ENCODE measurements around the gene SMYD2.

Gene SMYD2

DNA sequence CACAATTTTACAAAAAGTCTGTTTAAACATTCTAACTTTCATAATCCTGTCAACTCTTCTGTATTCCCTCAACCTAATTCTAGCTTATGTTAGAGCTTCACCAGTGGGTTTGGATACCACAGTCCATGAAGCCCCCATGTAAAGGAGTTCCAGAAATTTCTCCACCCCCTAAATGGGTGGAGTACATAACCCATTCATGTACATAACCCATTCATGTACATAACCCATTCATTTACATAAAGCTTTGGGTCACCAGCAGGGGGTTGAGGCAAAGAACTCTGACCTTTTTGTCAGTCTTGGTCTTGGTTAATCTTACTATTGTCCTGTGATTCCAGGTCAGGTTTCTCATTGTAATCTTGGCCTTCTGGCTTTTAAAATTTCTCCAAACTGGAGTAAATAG is 61.6 kb downstream of the SMYD2 start:
- no peaks in the 10 kb centered on the region for H3K4me1 ChIP-seq (ENCODE audit: insufficient read depth, poor library complexity, severe bottlenecking)
- H3K27me3 ChIP-seq (ENCODE audit: insufficient read depth, poor library complexity, severe bottlenecking) = no peaks in the 10 kb centered on the region
- H3K36me3 ChIP-seq (ENCODE audit: low read depth) = peaks cover 6% of the 10 kb centered on the region
- no peak for ATAC-seq (ENCODE audit: low read depth)
- no peak for DNase-seq (ENCODE audit: low spot score)
- no peaks in the 10 kb centered on the region for H3K9me3 ChIP-seq (ENCODE audit: severe bottlenecking)
- TF ChIP-seq, protein P1, sequence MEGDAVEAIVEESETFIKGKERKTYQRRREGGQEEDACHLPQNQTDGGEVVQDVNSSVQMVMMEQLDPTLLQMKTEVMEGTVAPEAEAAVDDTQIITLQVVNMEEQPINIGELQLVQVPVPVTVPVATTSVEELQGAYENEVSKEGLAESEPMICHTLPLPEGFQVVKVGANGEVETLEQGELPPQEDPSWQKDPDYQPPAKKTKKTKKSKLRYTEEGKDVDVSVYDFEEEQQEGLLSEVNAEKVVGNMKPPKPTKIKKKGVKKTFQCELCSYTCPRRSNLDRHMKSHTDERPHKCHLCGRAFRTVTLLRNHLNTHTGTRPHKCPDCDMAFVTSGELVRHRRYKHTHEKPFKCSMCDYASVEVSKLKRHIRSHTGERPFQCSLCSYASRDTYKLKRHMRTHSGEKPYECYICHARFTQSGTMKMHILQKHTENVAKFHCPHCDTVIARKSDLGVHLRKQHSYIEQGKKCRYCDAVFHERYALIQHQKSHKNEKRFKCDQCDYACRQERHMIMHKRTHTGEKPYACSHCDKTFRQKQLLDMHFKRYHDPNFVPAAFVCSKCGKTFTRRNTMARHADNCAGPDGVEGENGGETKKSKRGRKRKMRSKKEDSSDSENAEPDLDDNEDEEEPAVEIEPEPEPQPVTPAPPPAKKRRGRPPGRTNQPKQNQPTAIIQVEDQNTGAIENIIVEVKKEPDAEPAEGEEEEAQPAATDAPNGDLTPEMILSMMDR (IDR thresholded peaks at IDR 0.05; ENCODE audit: poor library complexity, severe bottlenecking) = no peak
- H3K4me3 ChIP-seq (ENCODE audit: severe bottlenecking) = no peak overlapping the region
- no peak overlapping the region for H3K27ac ChIP-seq (ENCODE audit: poor library complexity, severe bottlenecking)

DNA sequence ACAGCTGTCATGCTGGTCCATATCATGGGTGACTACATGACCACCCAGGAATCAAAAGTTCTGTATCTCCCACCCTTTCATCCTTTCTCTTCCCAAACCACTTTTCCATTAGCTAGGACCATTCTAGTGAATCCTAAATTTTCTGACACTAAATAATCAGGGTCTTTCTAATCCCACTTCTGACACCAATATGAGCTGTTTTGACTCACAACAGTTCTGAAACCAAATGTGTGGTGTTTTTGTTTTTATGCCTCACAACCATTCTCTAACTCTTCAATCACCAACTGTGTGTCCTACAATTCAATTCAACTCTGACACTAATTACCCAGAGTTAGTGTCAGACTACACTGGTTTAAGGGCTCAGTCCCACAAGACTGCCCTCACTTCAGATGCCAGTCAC is 63.9 kb downstream of the SMYD2 start:
- ATAC-seq (ENCODE audit: low read depth) (no peak), DNase-seq (ENCODE audit: low spot score) (no peak)
- Histone ChIP-seq H3K27ac (ENCODE audit: poor library complexity, severe bottlenecking) (no peak overlapping the region), H3K9me3 (ENCODE audit: severe bottlenecking) (no peaks in the 10 kb centered on the region), H3K4me1 (ENCODE audit: insufficient read depth, poor library complexity, severe bottlenecking) (no peaks in the 10 kb centered on the region), H3K36me3 (ENCODE audit: low read depth) (peaks cover 16% of the 10 kb centered on the region), H3K4me3 (ENCODE audit: severe bottlenecking) (no peak overlapping the region), H3K27me3 (ENCODE audit: insufficient read depth, poor library complexity, severe bottlenecking) (no peaks in the 10 kb centered on the region)
- TF ChIP-seq, protein P1 (IDR thresholded peaks at IDR 0.05; ENCODE audit: poor library complexity, severe bottlenecking) = no peak

GRCh38 chr1:214349008-214349407 is 68.0 kb downstream of the SMYD2 start:
- no peak for ATAC-seq (ENCODE audit: low read depth)
- H3K27ac ChIP-seq (ENCODE audit: poor library complexity, severe bottlenecking) = no peak overlapping the region

DNA sequence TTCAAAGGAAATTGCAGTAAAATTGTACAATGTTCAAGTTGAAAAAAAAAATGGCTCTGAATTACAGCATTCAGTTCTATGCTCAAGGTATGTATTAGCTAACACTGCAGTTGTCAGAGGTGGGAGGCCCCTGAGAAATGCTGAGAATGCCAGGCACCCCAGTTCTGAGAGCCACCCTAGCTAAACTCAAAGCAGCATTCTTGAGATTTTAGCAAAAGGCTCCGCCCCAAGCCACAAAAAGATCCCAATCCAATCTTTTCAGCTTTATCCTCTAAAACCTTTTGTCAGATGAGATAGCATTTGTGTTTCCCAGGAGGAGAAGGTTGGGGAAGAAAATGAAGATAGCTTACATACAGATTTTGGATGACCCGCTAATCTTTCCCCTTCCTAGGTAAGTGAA is 68.8 kb downstream of the SMYD2 start:
- Histone ChIP-seq H3K9me3 (ENCODE audit: severe bottlenecking) (no peaks in the 10 kb centered on the region), H3K4me1 (ENCODE audit: insufficient read depth, poor library complexity, severe bottlenecking) (no peaks in the 10 kb centered on the region), H3K27me3 (ENCODE audit: insufficient read depth, poor library complexity, severe bottlenecking) (no peaks in the 10 kb centered on the region), H3K27ac (ENCODE audit: poor library complexity, severe bottlenecking) (no peak overlapping the region), H3K36me3 (ENCODE audit: low read depth) (peaks cover 16% of the 10 kb centered on the region), H3K4me3 (ENCODE audit: severe bottlenecking) (no peak overlapping the region)
- ATAC-seq (ENCODE audit: low read depth) (no peak), DNase-seq (ENCODE audit: low spot score) (no peak)
- TF ChIP-seq, protein P1 (IDR thresholded peaks at IDR 0.05; ENCODE audit: poor library complexity, severe bottlenecking) = no peak

More at GRCh38 chr1:214349008-214349407, 68.0 kb downstream of the SMYD2 start:
- H3K27me3 ChIP-seq (ENCODE audit: insufficient read depth, poor library complexity, severe bottlenecking) = no peaks in the 10 kb centered on the region
- no peaks in the 10 kb centered on the region for H3K4me1 ChIP-seq (ENCODE audit: insufficient read depth, poor library complexity, severe bottlenecking)
- no peak for DNase-seq (ENCODE audit: low spot score)
- H3K9me3 ChIP-seq (ENCODE audit: severe bottlenecking) = no peaks in the 10 kb centered on the region
- TF ChIP-seq, protein P1 (IDR thresholded peaks at IDR 0.05; ENCODE audit: poor library complexity, severe bottlenecking) = no peak
- peaks cover 16% of the 10 kb centered on the region for H3K36me3 ChIP-seq (ENCODE audit: low read depth)
- no peak overlapping the region for H3K4me3 ChIP-seq (ENCODE audit: severe bottlenecking)

- Histone ChIP-seq H3K4me3 (ENCODE audit: severe bottlenecking) (no peak overlapping the region), H3K27ac (ENCODE audit: poor library complexity, severe bottlenecking) (no peak overlapping the region), H3K4me1 (ENCODE audit: insufficient read depth, poor library complexity, severe bottlenecking) (no peaks in the 10 kb centered on the region), H3K36me3 (ENCODE audit: low read depth) (peaks cover 23% of the 10 kb centered on the region), H3K27me3 (ENCODE audit: insufficient read depth, poor library complexity, severe bottlenecking) (no peaks in the 10 kb centered on the region), H3K9me3 (ENCODE audit: severe bottlenecking) (no peaks in the 10 kb centered on the region)
- DNase-seq (ENCODE audit: low spot score) (no peak), ATAC-seq (ENCODE audit: low read depth) (no peak)
- TF ChIP-seq, protein P1 (IDR thresholded peaks at IDR 0.05; ENCODE audit: poor library complexity, severe bottlenecking) = no peak
Measured at GRCh38 chr1:214351551-214352277, 70.8 kb downstream of the SMYD2 start.
